Activated gamma-delta T cell treated with anti-CD3 and anti-CD28 coated beads, Interleukin-2, amount 50 U/mL, for 16 hours (primary cell): ENCODE results near the gene PAX2.

ENCODE experiments used
- DNase-seq: peaks from one replicate; pipeline ENCODE4 v3.0.0-alpha.2; 2020; ENCODE audit warnings: low read depth

Gene PAX2

GRCh38 chr10:100817268-100817839, 72.0 kb downstream of the PAX2 start:
- DNase-seq: no peak

GRCh38 chr10:100819424-100819823, 74.0 kb downstream of the PAX2 start:
- DNase-seq: no peak

DNA sequence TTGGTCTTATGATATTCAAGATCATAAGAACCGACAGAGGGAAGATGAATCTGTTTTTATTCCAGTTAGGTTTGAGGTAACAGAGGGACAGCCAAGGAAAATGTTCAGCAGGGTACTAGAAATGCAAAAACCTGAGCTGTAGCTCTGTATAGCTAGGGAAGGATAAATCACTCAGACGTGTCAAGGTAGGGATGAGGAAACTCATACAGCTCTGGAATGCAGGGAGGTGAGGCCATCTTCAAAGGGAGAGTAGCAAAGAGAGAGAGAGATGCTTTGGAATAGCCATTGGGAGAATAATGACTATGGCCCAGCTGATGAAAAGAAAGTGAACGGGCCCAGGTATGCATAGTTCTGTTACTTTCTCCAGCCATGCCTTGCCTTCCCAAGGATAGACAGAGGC, 77.8 kb downstream of the PAX2 start:
- no peak for DNase-seq

GRCh38 chr10:100824886-100825285, 79.5 kb downstream of the PAX2 start:
- no peak for DNase-seq

DNA sequence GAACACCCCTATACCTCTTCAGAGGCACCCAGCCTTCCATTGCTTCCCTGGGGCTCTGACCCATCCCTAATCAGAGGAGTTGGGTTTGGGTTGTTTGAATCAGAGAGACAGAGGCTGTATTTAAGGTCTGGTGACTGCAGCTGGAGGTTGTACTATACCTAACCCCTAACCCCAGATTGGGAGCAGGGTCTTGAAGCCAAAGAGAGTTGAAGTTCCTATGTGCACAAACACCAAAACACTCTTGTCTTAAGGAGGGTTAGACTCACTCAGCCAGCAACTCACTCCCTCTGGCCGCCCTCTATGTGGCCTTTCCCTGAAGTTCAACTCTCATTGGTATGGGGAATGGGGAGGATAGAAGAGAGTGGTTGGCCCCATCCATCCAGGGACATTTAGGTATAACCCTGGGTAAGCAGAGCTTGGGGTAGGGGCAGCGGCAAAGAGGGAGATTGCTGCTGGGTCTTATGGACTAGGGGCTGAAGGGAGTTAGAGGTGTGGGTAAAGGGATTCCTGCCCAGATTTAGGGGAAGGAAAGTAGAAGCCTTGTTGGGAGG, 80.0 kb downstream of the PAX2 start:
- no peak for DNase-seq

DNA sequence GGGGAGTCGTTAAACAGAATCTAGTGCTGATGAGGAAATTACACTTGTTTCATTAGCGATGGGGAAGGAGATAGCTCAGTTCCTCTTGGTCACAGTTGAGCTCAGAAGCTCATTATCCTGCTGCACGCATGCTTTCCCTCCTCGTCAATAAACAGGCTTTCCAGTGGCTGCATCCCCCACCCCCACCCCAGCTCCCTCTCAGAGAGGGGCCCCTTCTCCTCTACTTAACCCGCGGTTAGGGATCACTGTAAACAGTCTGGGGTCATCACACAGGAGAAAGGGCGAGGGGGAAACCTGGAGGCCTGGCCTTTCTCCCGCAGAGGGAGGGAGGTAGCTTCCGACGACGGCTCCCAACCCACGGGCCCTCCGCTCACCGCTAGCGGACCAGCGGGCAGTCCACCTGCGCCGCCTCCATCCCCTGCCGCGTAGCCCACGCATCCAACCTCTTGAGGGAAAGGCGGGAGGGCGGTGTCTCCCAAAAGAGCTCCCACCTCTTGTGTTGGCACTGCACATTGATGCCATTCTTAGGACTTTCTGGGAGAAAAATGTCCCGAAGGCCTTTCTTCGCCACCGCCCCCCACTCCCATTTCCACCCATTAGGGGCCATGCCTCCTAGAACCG, 80.8 kb downstream of the PAX2 start:
- no peak for DNase-seq

GRCh38 chr10:100826661-100826982, 81.2 kb downstream of the PAX2 start:
- DNase-seq: no peak

DNA sequence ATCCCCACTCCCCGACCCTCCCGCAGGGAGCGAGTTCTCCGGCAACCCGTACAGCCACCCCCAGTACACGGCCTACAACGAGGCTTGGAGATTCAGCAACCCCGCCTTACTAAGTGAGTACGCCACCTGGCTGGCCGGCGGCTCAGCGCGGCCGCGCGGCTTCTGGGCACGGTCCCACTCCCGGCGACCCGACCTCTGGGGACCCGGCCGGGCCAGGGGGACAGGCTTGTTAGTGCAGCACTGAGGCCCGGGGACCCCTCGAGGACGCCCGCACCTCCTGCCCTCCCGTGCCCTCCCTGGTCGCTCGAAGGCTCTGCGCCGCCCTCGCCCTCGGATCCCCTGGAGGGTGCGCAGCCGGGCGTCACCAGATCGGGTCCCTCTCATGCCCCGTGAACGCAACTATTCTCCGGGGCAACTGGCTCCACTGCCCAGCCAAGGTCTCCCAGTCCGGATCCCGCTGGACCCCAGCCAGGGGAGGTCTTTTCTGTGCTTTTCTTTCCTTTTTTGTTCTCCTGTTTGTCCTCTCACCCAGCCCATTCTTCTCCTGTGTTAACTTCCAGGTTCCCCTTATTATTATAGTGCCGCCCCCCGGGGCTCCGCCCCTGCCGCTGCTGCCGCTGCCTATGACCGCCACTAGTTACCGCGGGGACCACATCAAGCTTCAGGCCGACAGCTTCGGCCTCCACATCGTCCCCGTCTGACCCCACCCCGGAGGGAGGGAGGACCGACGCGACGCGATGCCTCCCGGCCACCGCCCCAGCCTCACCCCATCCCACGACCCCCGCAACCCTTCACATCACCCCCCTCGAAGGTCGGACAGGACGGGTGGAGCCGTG, 81.8 kb downstream of the PAX2 start:
- DNase-seq: no peak

- DNase-seq: no peak
Measured at GRCh38 chr10:100827819-100828737, 82.7 kb downstream of the PAX2 start.

- no peak for DNase-seq
Measured at GRCh38 chr10:100828738-100829096, 83.3 kb downstream of the PAX2 start.

- no peak for DNase-seq
Measured at GRCh38 chr10:100829097-100829870, 83.9 kb downstream of the PAX2 start.

GRCh38 chr10:100829933-100830727, 84.7 kb downstream of the PAX2 start:
- no peak for DNase-seq

DNA sequence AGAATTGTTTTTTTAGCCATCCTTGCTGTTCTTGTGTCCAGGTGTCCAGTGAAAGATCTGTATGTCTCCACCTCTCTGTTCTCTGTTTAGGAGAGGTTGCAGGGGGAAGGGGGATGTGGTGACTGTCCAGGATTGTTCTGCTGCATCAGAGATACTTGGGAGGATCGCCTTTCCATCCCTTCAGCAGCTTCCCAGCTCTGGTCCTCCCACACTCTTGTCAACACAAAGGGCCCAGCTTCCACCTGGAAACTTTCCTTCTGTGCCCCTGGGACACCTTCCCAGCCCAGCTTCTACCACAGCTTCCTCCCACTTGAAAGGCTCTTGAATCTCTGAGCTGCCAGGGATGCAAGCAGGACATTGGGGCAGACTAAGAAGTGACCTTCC, 85.3 kb downstream of the PAX2 start:
- no peak for DNase-seq

DNA sequence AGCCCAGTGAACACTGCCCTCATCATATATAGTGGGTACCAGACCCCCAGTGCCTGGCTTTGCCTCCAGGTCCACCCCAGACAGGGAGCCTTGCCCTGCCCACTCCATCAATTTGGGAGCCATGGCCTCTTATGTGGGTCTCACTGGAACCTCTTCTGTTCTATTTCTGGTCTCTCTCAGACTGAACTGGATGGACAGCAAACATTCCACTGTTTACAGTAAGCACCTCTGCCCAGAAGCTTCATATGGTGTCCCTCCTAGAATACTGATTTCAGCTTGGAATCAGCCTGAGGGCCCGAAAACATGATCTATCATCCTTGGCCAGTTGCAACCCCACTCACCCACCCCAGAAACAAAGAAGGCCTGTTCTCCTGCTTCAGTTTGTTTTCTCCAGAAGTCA, 86.4 kb downstream of the PAX2 start:
- DNase-seq: no peak

- no peak for DNase-seq
Measured at GRCh38 chr10:100835810-100836209, 90.4 kb downstream of the PAX2 start.

GRCh38 chr10:100836891-100837290, 91.5 kb downstream of the PAX2 start:
- DNase-seq: no peak

GRCh38 chr10:100837300-100837699, 91.9 kb downstream of the PAX2 start:
- DNase-seq: no peak

DNA sequence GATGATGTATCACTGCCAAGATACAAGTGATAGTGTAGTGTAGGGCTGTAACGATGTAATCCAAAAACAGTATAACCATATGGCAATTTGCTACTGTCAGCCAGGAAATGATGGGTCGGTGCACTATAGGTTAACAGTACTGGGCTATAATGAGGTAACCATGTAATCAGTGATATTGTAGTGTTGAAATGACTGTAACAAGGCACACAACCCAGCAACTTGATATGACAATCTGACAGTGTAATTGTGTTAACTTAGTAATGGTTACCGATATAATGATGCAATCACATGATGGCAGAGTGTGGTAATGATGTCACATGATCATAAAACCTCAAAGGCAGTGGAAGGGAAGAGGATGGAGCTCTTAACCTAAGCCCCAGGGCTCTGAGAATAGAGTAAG, 93.6 kb downstream of the PAX2 start:
- no peak for DNase-seq

GRCh38 chr10:100841528-100841927, 96.1 kb downstream of the PAX2 start:
- no peak for DNase-seq

DNA sequence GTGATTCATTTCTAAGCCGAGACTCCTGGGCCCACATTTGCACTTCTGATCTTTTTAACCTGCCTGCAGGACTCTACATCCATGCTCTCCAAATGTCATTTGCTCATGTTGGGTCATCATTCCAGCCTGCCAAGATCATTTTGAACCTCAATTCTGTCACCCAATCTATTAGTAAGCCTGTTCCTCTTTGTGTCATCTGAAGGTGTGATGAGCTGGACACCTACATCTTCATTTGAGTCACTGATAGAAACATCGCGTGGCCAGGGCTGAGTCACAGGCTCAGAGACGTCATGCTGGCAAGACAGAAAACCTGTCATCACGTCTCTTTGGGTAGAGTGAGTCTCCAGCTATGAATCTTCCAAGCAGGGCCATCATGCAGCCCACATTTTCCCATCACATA, 102.1 kb downstream of the PAX2 start:
- no peak for DNase-seq

DNA sequence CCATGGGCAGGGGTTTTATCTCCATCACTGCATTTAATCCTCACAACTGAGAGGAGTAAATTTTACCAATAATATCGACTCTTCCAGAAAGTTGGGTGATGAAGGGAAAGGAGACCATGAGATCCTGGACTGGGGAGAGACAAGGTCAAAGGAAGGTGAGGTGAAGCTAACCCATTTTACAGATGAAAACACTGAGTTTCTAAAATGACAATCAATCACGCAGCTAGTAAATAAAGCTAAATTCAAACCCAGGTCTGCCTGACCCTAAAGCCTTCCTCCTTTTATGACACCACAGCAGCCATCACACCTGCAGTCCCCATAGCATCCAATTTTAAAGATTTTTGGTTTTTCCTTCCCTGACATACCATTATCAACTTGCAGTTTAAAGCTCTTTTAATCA, 103.4 kb downstream of the PAX2 start:
- DNase-seq: no peak
